ENCODE measurements around the gene ACSL1. TPM values are rescaled to one million over a fixed set of nuclear protein-coding genes. Genes with fewer than 3 reads are reported as not detected.

Gene ACSL1
- total RNA-seq, 1 donor from 2014 or later: 31.7 TPM

DNA sequence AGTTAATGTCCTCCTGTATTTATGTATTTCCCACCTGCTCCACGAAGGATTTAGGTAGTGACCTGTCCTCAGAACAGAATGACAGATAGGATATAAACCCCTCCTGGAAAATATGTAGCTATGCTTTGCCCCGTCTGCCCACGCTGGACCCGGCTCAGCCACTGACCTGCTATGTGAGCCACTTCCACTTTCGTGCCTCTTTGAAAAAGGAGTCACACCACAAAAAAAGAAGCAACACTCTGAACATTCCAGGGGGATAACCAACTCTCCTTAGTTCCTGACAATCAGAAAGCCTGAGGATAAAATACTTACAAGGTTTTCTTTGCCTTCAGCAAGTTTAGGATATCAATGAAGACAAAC, 11.1 kb downstream of the ACSL1 start:
- DNase-seq: no peak
- no peaks in the 10 kb centered on the region for H3K36me3 Mint-ChIP-seq (ENCODE audit: unreplicated experiment)
- peaks cover 29% of the 10 kb centered on the region for H3K4me1 Mint-ChIP-seq (ENCODE audit: low read depth, unreplicated experiment)
- H3K9me3 Mint-ChIP-seq (ENCODE audit: unreplicated experiment): no peaks in the 10 kb centered on the region
- no peak overlapping the region for H3K4me3 Mint-ChIP-seq (ENCODE audit: unreplicated experiment)
- TF ChIP-seq, protein P1, sequence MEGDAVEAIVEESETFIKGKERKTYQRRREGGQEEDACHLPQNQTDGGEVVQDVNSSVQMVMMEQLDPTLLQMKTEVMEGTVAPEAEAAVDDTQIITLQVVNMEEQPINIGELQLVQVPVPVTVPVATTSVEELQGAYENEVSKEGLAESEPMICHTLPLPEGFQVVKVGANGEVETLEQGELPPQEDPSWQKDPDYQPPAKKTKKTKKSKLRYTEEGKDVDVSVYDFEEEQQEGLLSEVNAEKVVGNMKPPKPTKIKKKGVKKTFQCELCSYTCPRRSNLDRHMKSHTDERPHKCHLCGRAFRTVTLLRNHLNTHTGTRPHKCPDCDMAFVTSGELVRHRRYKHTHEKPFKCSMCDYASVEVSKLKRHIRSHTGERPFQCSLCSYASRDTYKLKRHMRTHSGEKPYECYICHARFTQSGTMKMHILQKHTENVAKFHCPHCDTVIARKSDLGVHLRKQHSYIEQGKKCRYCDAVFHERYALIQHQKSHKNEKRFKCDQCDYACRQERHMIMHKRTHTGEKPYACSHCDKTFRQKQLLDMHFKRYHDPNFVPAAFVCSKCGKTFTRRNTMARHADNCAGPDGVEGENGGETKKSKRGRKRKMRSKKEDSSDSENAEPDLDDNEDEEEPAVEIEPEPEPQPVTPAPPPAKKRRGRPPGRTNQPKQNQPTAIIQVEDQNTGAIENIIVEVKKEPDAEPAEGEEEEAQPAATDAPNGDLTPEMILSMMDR (IDR thresholded peaks at IDR 0.05; ENCODE audit: partially characterized antibody, unreplicated experiment): no peak
- H3K27me3 Mint-ChIP-seq (ENCODE audit: unreplicated experiment): peaks cover 2% of the 10 kb centered on the region
- H3K27ac Mint-ChIP-seq (ENCODE audit: unreplicated experiment): no peak overlapping the region

DNA sequence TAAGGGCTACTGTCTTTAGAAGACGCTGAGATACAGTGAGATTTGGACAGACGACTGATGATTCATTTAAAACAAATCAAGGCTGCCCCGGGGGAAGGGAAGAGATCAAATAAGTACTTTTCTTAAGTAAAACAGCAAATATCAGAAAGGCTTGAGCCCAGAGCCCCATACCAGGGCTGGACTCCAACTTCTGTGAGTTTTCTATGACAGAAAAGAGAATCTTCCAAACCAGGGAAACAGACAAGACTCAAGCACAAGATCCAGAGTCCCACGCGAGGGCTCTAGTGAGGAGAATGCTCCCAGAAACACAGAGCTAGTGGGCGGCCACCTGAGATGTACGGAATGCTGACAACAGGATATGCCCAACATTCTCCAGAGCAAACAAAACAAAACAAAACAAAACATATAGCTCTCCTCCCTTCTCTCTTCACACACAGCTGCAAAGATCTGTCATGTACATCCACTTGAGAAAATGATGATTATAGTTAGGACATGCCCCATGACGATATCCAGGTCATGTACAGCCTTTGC, 13.1 kb downstream of the ACSL1 start:
- Mint-ChIP-seq H3K27me3 (ENCODE audit: unreplicated experiment) (no peaks in the 10 kb centered on the region), H3K36me3 (ENCODE audit: unreplicated experiment) (no peaks in the 10 kb centered on the region), H3K9me3 (ENCODE audit: unreplicated experiment) (no peaks in the 10 kb centered on the region), H3K4me3 (ENCODE audit: unreplicated experiment) (no peak overlapping the region), H3K27ac (ENCODE audit: unreplicated experiment) (no peak overlapping the region), H3K4me1 (ENCODE audit: low read depth, unreplicated experiment) (peaks cover 34% of the 10 kb centered on the region)
- DNase-seq: no peak
- TF ChIP-seq, protein P1 (IDR thresholded peaks at IDR 0.05; ENCODE audit: partially characterized antibody, unreplicated experiment): no peak

DNA sequence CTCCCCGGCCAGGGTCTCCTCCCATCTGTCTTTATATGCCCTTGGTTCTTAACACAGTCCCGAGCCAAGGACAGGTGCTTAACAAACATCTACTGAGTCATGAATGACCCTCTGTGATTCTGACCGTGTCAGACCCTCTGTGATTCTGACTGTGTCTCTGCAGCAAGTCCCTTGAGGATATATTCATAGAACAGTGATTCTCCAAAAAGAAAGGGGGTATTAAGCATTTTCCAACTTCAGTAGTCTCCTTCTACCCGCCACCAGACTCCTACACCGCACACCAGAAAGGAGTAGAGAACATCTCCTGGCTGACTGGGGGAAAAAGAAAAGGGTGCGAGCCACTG, 13.6 kb downstream of the ACSL1 start:
- peaks cover 32% of the 10 kb centered on the region for H3K4me1 Mint-ChIP-seq (ENCODE audit: low read depth, unreplicated experiment)
- H3K27ac Mint-ChIP-seq (ENCODE audit: unreplicated experiment): no peak overlapping the region
- no peaks in the 10 kb centered on the region for H3K9me3 Mint-ChIP-seq (ENCODE audit: unreplicated experiment)
- TF ChIP-seq, protein P1 (IDR thresholded peaks at IDR 0.05; ENCODE audit: partially characterized antibody, unreplicated experiment): no peak
- H3K36me3 Mint-ChIP-seq (ENCODE audit: unreplicated experiment): no peaks in the 10 kb centered on the region
- DNase-seq: no peak
- H3K4me3 Mint-ChIP-seq (ENCODE audit: unreplicated experiment): peak overlapping the region; percentile 14
- H3K27me3 Mint-ChIP-seq (ENCODE audit: unreplicated experiment): no peaks in the 10 kb centered on the region

DNA sequence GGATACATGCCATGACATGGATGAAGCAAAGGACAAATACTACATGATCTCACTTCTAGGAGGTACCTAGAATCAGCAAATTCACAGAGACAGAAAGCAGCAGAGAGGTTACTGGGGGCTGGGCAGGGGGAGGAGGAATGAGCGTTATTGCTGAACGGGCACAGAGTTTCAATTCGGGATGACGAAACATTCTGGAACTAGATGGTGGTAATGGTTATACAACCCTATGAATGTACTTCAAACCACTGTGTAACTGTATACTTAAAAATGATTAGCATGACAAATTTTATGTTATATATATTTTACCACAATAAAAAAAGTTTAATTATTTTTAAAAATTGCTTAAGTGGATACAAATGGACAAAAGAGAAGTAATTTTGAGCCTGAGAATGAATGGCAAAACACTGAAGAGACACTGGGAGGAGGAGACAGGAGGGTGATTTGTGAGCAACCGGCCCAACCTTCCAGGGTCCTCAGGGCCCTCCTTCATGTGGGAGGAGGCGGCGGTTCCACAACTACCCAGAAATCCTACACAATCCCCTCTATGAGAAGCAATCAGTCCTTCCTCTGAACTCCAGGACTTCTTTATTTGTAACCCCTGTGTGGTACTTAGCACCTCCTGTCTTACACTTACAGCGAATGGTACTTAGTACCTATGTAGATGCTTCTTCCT, 14.1 kb downstream of the ACSL1 start:
- TF ChIP-seq, protein P1 (IDR thresholded peaks at IDR 0.05; ENCODE audit: partially characterized antibody, unreplicated experiment): no peak
- Mint-ChIP-seq H3K27ac (ENCODE audit: unreplicated experiment) (no peak overlapping the region), H3K27me3 (ENCODE audit: unreplicated experiment) (no peaks in the 10 kb centered on the region), H3K36me3 (ENCODE audit: unreplicated experiment) (no peaks in the 10 kb centered on the region), H3K9me3 (ENCODE audit: unreplicated experiment) (no peaks in the 10 kb centered on the region), H3K4me3 (ENCODE audit: unreplicated experiment) (no peak overlapping the region), H3K4me1 (ENCODE audit: low read depth, unreplicated experiment) (peaks cover 32% of the 10 kb centered on the region)
- DNase-seq: no peak

DNA sequence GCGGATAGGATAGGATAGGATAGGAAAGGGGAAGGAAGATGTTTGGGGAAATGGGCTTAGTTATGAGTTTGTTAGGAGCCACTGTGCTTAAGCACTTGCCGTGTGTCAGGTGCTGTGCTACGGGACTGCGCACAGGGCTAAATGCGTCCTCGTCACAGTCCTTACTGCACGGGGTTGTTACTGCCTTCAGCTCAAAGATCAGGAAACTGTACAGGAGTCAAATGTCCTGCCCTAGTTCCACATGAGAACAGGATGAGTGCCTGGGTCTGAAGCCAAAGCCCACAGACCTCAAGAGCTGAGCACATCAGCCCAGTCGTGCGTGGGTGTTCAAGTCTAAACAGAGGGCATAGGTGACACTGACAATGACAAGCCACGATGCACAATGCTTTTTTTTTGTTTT, 15.0 kb downstream of the ACSL1 start:
- H3K36me3 Mint-ChIP-seq (ENCODE audit: unreplicated experiment): no peaks in the 10 kb centered on the region
- H3K27ac Mint-ChIP-seq (ENCODE audit: unreplicated experiment): no peak overlapping the region
- H3K4me1 Mint-ChIP-seq (ENCODE audit: low read depth, unreplicated experiment): peaks cover 38% of the 10 kb centered on the region
- TF ChIP-seq, protein P1 (IDR thresholded peaks at IDR 0.05; ENCODE audit: partially characterized antibody, unreplicated experiment): no peak
- no peak overlapping the region for H3K4me3 Mint-ChIP-seq (ENCODE audit: unreplicated experiment)
- no peak for DNase-seq
- no peaks in the 10 kb centered on the region for H3K27me3 Mint-ChIP-seq (ENCODE audit: unreplicated experiment)
- H3K9me3 Mint-ChIP-seq (ENCODE audit: unreplicated experiment): no peaks in the 10 kb centered on the region
